GM12878 (cell line): ENCODE results near the gene SSX2IP. TPM values are rescaled to one million over a fixed set of nuclear protein-coding genes. Genes with fewer than 3 reads are reported as not detected.
"Not testable (repeated sequence)": the region's sequence is repeated elsewhere in the genome, so short reads cannot be mapped to it uniquely, and the experiment has no call there.

Source experiments
- ATAC-seq: fragments of 200-7000 bp; cut with Tn5 transposase; 3 replicates; pipeline ENCODE4 v1.9.1; 2020; ENCODE audit warnings: mild to moderate bottlenecking, moderate library complexity
- BruUV-seq: library from RNA; stranded (reverse); fragments of 400-500 nt; replicated peaks from 2 replicates; lab custom pipeline; 2021; lab: Mats Ljungman, UMichigan
- CTCF ChIA-PET: fragments of 300-600 bp; sonication (Branson Sonifier 250); formaldehyde crosslinking; extraction: SDS; loops from one replicate; lab custom pipeline; 2021; ENCODE audit warnings: inconsistent platforms; lab: Yijun Ruan, JAX
- POLR2A ChIA-PET: fragments of 350-600 bp; formaldehyde crosslinking; extraction: SDS; loops from one replicate; lab custom pipeline; 2021; ENCODE audit warnings: inconsistent platforms; lab: Charles Lee
- RAD21 ChIA-PET: fragments of 300-600 bp; sonication (Branson Sonifier 250); formaldehyde crosslinking; loops from one replicate; lab custom pipeline; 2023; ENCODE audit warnings: antibody characterized with exemption; ENCODE audit not compliant: unreplicated experiment; lab: Charles Lee
- SMC1A ChIA-PET: fragments of 300-600 bp; sonication (Branson Sonifier 250); formaldehyde crosslinking; loops from one replicate; lab custom pipeline; 2023; ENCODE audit not compliant: unreplicated experiment, uncharacterized antibody; lab: Charles Lee
- DNase-seq: peaks from one replicate; pipeline ENCODE4 v3.0.0-alpha.2; 2011; ENCODE audit warnings: low read depth, low spot score
- FAIRE-seq: peaks from 3 replicates; lab custom pipeline; 2011; peaks lifted over from hg19 to GRCh38; lab: Jason Lieb, UNC
- H2AFZ ChIP-seq: 2 replicates; pipeline ENCODE4 v1.6.0; 2011; ENCODE audit warnings: low read depth, low read length, control low read depth; ENCODE audit not compliant: control insufficient read depth
- H3K27ac ChIP-seq: 2 replicates; pipeline ENCODE4 v1.5.1; 2011; ENCODE audit warnings: control low read depth; ENCODE audit not compliant: control insufficient read depth, insufficient read depth
- H3K27me3 ChIP-seq, 2 experiments: replicated peaks in 1 of 2; 2 replicates each; pipeline versions ENCODE4 v1.6.0 to v1.6.1; 2011; ENCODE audit warnings: low read length in 1 of 2; ENCODE audit not compliant: control insufficient read depth in 2 of 2, insufficient read depth in 2 of 2
- H3K36me3 ChIP-seq, 2 experiments: 2 replicates each; pipeline ENCODE4 v1.5.1; 2011; ENCODE audit warnings: low read length in 1 of 2; ENCODE audit not compliant: control insufficient read depth in 2 of 2, insufficient read depth in 2 of 2
- H3K4me1 ChIP-seq: 2 replicates; pipeline ENCODE4 v1.6.1; 2011; ENCODE audit warnings: mild to moderate bottlenecking, low read length, moderate library complexity, mixed read lengths; ENCODE audit not compliant: control insufficient read depth, insufficient read depth
- H3K4me2 ChIP-seq: 2 replicates; pipeline ENCODE4 v1.6.0; 2011; ENCODE audit warnings: control low read depth; ENCODE audit not compliant: control insufficient read depth, insufficient read depth
- H3K4me3 ChIP-seq: fragments of 200-600 bp; sonication (generic); 2 replicates; pipeline ENCODE4 v1.5.1; 2016
- H3K79me2 ChIP-seq: 2 replicates; pipeline ENCODE4 v1.6.0; 2011; ENCODE audit warnings: low read length; ENCODE audit not compliant: control insufficient read depth, insufficient read depth
- H3K9ac ChIP-seq: 2 replicates; pipeline ENCODE4 v1.8.0; 2011; ENCODE audit warnings: low read length, control low read depth, mixed read lengths; ENCODE audit not compliant: control insufficient read depth, insufficient read depth
- H3K9me3 ChIP-seq: replicated peaks from 3 replicates; pipeline ENCODE4 v1.5.1; 2011; ENCODE audit warnings: mild to moderate bottlenecking, low read length; ENCODE audit not compliant: control insufficient read depth, insufficient read depth
- H4K20me1 ChIP-seq: 2 replicates; pipeline ENCODE4 v1.6.0; 2011; ENCODE audit not compliant: control insufficient read depth, insufficient read depth
- CHD1 ChIP-seq: IDR thresholded peaks from 2 replicates; pipeline ENCODE4 v1.6.1; 2012; ENCODE audit warnings: low read depth, low read length, improper control_type of control experiment
- KLF5 ChIP-seq: fragments of 450-650 bp; IDR thresholded peaks from 2 replicates; pipeline ENCODE4 v1.6.1; 2014; ENCODE audit warnings: mild to moderate bottlenecking; ENCODE audit not compliant: partially characterized antibody
- WRNIP1 ChIP-seq: IDR thresholded peaks from 2 replicates; pipeline ENCODE4 v1.6.1; 2011; ENCODE audit warnings: low read depth, low read length, improper control_type of control experiment, borderline replicate concordance
- WGBS: methylation state at CpG from one replicate; pipeline ENCODE4 v1.1.6; 2016; ENCODE audit warnings: low lambda C conversion rate; ENCODE audit not compliant: insufficient replicate concordance, insufficient coverage; ENCODE audit errors: missing lambda C conversion rate; 5-methylcytosine and 5-hydroxymethylcytosine counted together
- in situ Hi-C: fragments of 300-500 bp; cut with MboI; formaldehyde crosslinking; loops from 9 replicates; pipeline ENCODE4 v1.14.3; 2018; ENCODE audit warnings: mixed read lengths
- intact Hi-C: fragments of 100-400 bp; cut with micrococcal nuclease; formaldehyde crosslinking; loops from one replicate; pipeline ENCODE4 v1.14.2; 2022; ENCODE audit not compliant: unreplicated experiment
- polyA plus RNA-seq, 11 experiments: library from polyadenylated mRNA; depleted of rRNA in 4 of 11; unstranded in 6 of 11; stranded (reverse) in 5 of 11; fragments of >200 nt; fragmentation: Nextera tagmentation in 4 of 11; fragmentation: Illumina TruSeq in 1 of 11; extraction: Ambion mirVana in 4 of 11; extraction: Trizol in 1 of 11; gene quantifications; 1 replicate in 1 of 11; 2 replicates in 10 of 11; pipeline versions ENCODE4 v1.2.1 to v1.2.3, GENCODE V29; 2011 to 2016; ENCODE audit warnings: inconsistent platforms in 2 of 11, missing spikeins in 2 of 11, low read depth in 1 of 11
- total RNA-seq, 4 experiments: library from RNA; depleted of rRNA in 3 of 4; stranded (reverse); fragments of >200 nt in 3 of 4; fragmentation: Illumina TruSeq in 1 of 4; extraction: Trizol in 1 of 4; gene quantifications; 2 replicates each; pipeline versions ENCODE4 v1.2.1 to v1.2.3, GENCODE V29; 2013 to 2021
- TF ChIP-seq, protein P1 (sequence below): fragments of 450-650 bp; IDR thresholded peaks from 2 replicates; pipeline ENCODE4 v1.6.1; 2018; ENCODE audit warnings: mild to moderate bottlenecking, low read depth, moderate library complexity; ENCODE audit not compliant: partially characterized antibody
- TF ChIP-seq, protein P2 (sequence below): fragments of 450-650 bp; IDR thresholded peaks from 2 replicates; pipeline ENCODE4 v1.6.1; 2018; ENCODE audit warnings: borderline replicate concordance, mild to moderate bottlenecking; ENCODE audit not compliant: partially characterized antibody

Gene SSX2IP
- total and polyA plus RNA-seq, 10 of the 15 experiments (the other 5 are each of a cell fraction or from before 2014, with no cell fraction given) = 3.3 to 14.0 (median 10.4) TPM

- H3K27me3 ChIP-seq, H3K36me3 ChIP-seq, H3K27ac ChIP-seq, intact Hi-C loops, H3K79me2 ChIP-seq, H2AFZ ChIP-seq, in situ Hi-C loops, H4K20me1 ChIP-seq, H3K4me3 ChIP-seq, FAIRE-seq, H3K4me1 ChIP-seq, H3K9me3 ChIP-seq, H3K4me2 ChIP-seq, H3K9ac ChIP-seq, DNase-seq, ATAC-seq, BruUV-seq: not testable (repeated sequence)
- ChIA-PET POLR2A (interaction anchor here (0.6 kb wide), 1 partner anchor 243 kb away, joined by 6 read pairs; no protein-coding TSS in a partner anchor), SMC1A (interaction anchor here (0.9 to 3.8 kb wide), 6 partner anchors 8 to 58 kb away, joined by 3 to 20 read pairs (median 4); no protein-coding TSS in a partner anchor), CTCF (interaction anchor here (0.9 to 1.4 kb wide), 2 partner anchors 12 to 14 kb away, joined by 3 read pairs; no protein-coding TSS in a partner anchor), RAD21 (interaction anchor here (1.0 kb wide), 1 partner anchor 285 kb away, joined by 4 read pairs; no protein-coding TSS in a partner anchor)
- WGBS = 0% methylated on average over 1 of the region's 1 CpG
Measured at GRCh38 chr1:84727711-84728110, 37.5 kb upstream of the SSX2IP start.

DNA sequence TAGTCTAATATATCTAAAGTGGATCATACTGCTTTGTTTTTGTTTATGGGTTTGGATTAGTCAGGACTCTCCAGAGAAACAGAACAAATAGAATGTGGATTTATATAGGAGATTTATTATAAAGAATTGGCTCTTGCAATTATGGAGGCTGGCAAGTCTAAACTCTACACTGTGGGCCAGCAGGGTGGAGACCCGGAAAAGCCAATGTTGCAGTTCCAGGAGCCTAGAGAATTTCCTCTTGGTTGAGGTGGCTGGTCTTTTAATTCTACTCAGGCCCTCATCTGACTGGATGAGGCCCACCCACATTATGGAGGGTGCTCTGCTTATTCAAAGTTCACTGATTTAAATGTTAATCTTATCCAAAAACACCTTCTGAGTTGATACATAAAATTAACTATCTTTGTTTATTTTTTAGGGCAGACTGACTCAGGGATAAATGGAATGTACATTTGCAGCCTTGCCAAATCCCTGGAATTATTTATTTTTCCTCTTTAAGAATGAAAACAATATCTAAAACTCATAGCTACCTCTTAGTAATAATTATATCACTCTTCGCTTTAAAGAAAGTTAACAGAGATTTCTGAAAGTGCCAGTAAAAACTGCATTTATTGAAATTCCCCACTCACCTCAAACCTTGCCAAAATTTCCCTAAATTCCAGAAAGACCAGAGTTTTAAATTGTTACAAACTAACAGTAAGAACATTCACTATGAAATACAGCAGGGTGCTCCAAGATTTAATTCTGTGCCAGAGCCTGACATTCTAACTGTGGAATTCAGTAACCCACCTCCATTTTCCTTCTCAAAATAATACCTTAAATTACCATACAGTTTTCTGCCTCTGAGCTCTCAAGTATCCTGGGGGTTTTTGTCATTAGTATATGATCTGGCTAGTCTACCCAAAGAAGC lies 36.6 kb upstream of the SSX2IP start:
- Histone ChIP-seq H3K36me3 (no peaks in the 10 kb centered on the region), H3K4me1 (no peaks in the 10 kb centered on the region), H2AFZ (no peak overlapping the region), H3K9me3 (no peaks in the 10 kb centered on the region), H3K27me3 (no peaks in the 10 kb centered on the region), H4K20me1 (no peaks in the 10 kb centered on the region), H3K79me2 (no peaks in the 10 kb centered on the region), H3K4me3 (no peak overlapping the region), H3K4me2 (no peak overlapping the region), H3K9ac (no peak overlapping the region), H3K27ac (no peak overlapping the region)
- no peak for DNase-seq
- intact Hi-C loops = no loop called here
- CTCF ChIA-PET = interaction anchor here (1.4 to 2.0 kb wide), 2 partner anchors 9 to 13 kb away, joined by 3 to 4 read pairs; no protein-coding TSS in a partner anchor
- no peak for FAIRE-seq
- ATAC-seq = no peak
- BruUV-seq = no TSS peak
- TF ChIP-seq CHD1 (no peak), WRNIP1 (no peak), KLF5 (no peak)
- TF ChIP-seq, protein P1, sequence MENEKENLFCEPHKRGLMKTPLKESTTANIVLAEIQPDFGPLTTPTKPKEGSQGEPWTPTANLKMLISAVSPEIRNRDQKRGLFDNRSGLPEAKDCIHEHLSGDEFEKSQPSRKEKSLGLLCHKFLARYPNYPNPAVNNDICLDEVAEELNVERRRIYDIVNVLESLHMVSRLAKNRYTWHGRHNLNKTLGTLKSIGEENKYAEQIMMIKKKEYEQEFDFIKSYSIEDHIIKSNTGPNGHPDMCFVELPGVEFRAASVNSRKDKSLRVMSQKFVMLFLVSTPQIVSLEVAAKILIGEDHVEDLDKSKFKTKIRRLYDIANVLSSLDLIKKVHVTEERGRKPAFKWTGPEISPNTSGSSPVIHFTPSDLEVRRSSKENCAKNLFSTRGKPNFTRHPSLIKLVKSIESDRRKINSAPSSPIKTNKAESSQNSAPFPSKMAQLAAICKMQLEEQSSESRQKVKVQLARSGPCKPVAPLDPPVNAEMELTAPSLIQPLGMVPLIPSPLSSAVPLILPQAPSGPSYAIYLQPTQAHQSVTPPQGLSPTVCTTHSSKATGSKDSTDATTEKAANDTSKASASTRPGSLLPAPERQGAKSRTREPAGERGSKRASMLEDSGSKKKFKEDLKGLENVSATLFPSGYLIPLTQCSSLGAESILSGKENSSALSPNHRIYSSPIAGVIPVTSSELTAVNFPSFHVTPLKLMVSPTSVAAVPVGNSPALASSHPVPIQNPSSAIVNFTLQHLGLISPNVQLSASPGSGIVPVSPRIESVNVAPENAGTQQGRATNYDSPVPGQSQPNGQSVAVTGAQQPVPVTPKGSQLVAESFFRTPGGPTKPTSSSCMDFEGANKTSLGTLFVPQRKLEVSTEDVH = no peak
- TF ChIP-seq, protein P2, sequence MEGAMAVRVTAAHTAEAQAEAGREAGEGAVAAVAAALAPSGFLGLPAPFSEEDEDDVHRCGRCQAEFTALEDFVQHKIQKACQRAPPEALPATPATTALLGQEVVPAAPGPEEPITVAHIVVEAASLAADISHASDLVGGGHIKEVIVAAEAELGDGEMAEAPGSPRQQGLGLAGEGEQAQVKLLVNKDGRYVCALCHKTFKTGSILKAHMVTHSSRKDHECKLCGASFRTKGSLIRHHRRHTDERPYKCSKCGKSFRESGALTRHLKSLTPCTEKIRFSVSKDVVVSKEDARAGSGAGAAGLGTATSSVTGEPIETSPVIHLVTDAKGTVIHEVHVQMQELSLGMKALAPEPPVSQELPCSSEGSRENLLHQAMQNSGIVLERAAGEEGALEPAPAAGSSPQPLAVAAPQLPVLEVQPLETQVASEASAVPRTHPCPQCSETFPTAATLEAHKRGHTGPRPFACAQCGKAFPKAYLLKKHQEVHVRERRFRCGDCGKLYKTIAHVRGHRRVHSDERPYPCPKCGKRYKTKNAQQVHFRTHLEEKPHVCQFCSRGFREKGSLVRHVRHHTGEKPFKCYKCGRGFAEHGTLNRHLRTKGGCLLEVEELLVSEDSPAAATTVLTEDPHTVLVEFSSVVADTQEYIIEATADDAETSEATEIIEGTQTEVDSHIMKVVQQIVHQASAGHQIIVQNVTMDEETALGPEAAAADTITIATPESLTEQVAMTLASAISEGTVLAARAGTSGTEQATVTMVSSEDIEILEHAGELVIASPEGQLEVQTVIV = no peak
- WGBS = 53% methylated on average over 2 of the region's 2 CpGs
- RAD21 ChIA-PET = no interaction called here
- SMC1A ChIA-PET = interaction anchor here (0.9 to 9.1 kb wide), 8 partner anchors 9 to 57 kb away, joined by 3 to 113 read pairs (median 4); no protein-coding TSS in a partner anchor
- in situ Hi-C loops = no loop called here
- POLR2A ChIA-PET = interaction anchor here (0.6 kb wide), 1 partner anchor 243 kb away, joined by 6 read pairs; no protein-coding TSS in a partner anchor
